Suppressor macrophage treated with lipopolysaccharide for 4 hours (primary cell): ENCODE measurements around the gene ETV3.
"Not testable (repeated sequence)": the region's sequence is repeated elsewhere in the genome, so short reads cannot be mapped to it uniquely, and the experiment has no call there.

Experiments
- DNase-seq: peaks from one replicate; pipeline ENCODE4 v3.0.0-alpha.2; 2020

ETV3 gene

GRCh38 chr1:157111396-157112165 is 26.6 kb downstream of the ETV3 start:
- DNase-seq, result no peak

GRCh38 chr1:157110686-157111085 is 27.5 kb downstream of the ETV3 start:
- DNase-seq, result no peak

- peak; percentile 84 for DNase-seq
Measured at GRCh38 chr1:157110003-157110402, 28.2 kb downstream of the ETV3 start.

- no peak for DNase-seq
Measured at GRCh38 chr1:157108448-157108847, 29.7 kb downstream of the ETV3 start.

GRCh38 chr1:157107702-157108101 is 30.5 kb downstream of the ETV3 start:
- no peak for DNase-seq

- no peak for DNase-seq
Measured at GRCh38 chr1:157106813-157107189, 31.4 kb downstream of the ETV3 start.

- peak; percentile 99 for DNase-seq
Measured at GRCh38 chr1:157105988-157106812, 32.0 kb downstream of the ETV3 start.

- DNase-seq, result no peak
Measured at GRCh38 chr1:157105298-157105987, 32.8 kb downstream of the ETV3 start.

GRCh38 chr1:157104598-157105293 is 33.4 kb downstream of the ETV3 start:
- peak; percentile 36 for DNase-seq

GRCh38 chr1:157103268-157103667 is 34.9 kb downstream of the ETV3 start:
- no peak for DNase-seq

- no peak for DNase-seq
Measured at GRCh38 chr1:157101149-157101548, 37.0 kb downstream of the ETV3 start.

- DNase-seq, result peak; percentile 73
Measured at GRCh38 chr1:157099633-157100009, 38.6 kb downstream of the ETV3 start, which contains the start of gene ETV3L. Gene ETV3L (minus strand): TSS chr1:157099808. CDS start chr1:157099523, 285 bp downstream.

GRCh38 chr1:157098987-157099632 is 39.1 kb downstream of the ETV3 start:
- DNase-seq, result not testable (repeated sequence)

- DNase-seq, result no peak
Measured at GRCh38 chr1:157098519-157098918, 39.7 kb downstream of the ETV3 start.

GRCh38 chr1:157097692-157098091 is 40.5 kb downstream of the ETV3 start:
- no peak for DNase-seq

- no peak for DNase-seq
Measured at GRCh38 chr1:157096881-157097280, 41.3 kb downstream of the ETV3 start.

GRCh38 chr1:157095551-157095950 is 42.6 kb downstream of the ETV3 start:
- no peak for DNase-seq

GRCh38 chr1:157095091-157095490 is 43.1 kb downstream of the ETV3 start:
- no peak for DNase-seq

GRCh38 chr1:157092831-157093230 is 45.4 kb downstream of the ETV3 start:
- DNase-seq, result no peak

GRCh38 chr1:157091668-157092273 is 46.4 kb downstream of the ETV3 start:
- DNase-seq, result no peak

- no peak for DNase-seq
Measured at GRCh38 chr1:157091186-157091585, 47.0 kb downstream of the ETV3 start.

GRCh38 chr1:157090771-157091170 is 47.4 kb downstream of the ETV3 start:
- DNase-seq, result no peak
